ENCODE measurements around the gene LSM7. TPM values are rescaled to one million over a fixed set of nuclear protein-coding genes. Genes with fewer than 3 reads are reported as not detected.

Gene LSM7
- total RNA-seq (2014; rRNA removed) (204 and 282 TPM in 2 replicates), Bru-seq, nascent RNA (percentile 89 among the genes with signal in this experiment), BruChase-seq, experiment 1, labeled RNA remaining after a 6-hour chase (percentile 91 among the genes with signal in this experiment), BruChase-seq, experiment 2, labeled RNA remaining after a 2-hour chase (percentile 87 among the genes with signal in this experiment)
- long read RNA-seq, transcript LSM7-201 (4 exons, 529 nt) = major isoform, 20 of 75 reads
- long read RNA-seq, transcript LSM7-206 (2 exons, 710 nt) = minor isoform, 17 of 75 reads
- long read RNA-seq, transcript LSM7-203 (4 exons, 512 nt) = minor isoform, 13 of 75 reads
- long read RNA-seq, partial matches to known transcripts = 3 of 75 reads
- long read RNA-seq, other reads (novel, unspliced or antisense) = 16 of 75 reads

DNA sequence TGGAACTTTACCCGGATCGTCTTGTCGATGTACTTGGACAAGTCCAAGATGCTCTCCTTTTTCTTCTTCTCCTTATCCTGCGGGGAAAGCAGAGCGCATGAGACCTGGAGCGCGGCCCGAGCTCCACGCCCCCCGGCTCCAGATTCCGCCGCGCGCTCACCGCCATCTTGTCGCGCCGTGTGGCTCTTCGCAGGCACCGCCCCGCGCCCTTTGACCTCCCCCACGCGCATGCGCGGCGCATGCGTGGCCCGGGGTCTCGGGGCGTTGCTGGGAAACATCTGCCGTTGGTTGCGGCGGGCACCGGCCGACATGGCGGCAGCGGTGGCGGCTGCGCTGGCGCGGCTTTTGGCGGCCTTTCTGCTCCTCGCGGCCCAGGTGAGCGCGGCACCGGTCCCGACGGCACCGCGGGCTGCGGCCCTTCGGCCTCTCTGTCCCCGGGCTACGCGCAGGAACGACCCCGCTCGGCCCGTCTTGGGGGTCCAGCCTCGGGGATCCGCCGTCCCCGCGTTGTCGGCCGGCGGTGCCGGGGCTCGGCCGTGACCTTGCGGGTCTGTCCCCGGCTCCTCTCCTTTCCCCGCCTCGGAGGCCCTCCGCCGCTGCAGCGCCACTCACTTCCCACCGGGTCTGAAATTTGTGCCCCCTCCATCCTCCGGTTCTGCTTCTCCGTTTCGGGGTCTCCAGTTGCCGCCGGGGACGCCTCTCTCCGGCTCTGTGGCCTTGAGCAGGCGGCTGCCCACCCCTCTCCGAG lies at the start of gene LSM7, which contains the start of gene SPPL2B:
Gene LSM7 (minus strand): TSS at position 186 of the 748 bp plus-strand sequence. CDS start 20 bp downstream, at position 166.
Gene SPPL2B (plus strand): TSS at position 284 of the 748 bp plus-strand sequence. CDS start 26 bp downstream, at position 310.
- peaks cover 70% of the 10 kb centered on the region for H3K79me2 ChIP-seq (ENCODE audit: low read length)
- no peaks in the 10 kb centered on the region for H3K9me3 ChIP-seq (ENCODE audit: low read length)
- no peaks in the 10 kb centered on the region for H3K9me2 ChIP-seq (replicated peaks; ENCODE audit: low read length)
- DNase-seq (peak; percentile 85), ATAC-seq (peak; percentile 79)
- ChIA-PET CTCF (interaction anchor here (0.6 kb wide), 1 partner anchor 205 kb away, joined by 3 read pairs; no protein-coding TSS in a partner anchor), POLR2A (ENCODE audit: unreplicated experiment) (interaction anchor here (0.5 to 0.8 kb wide), 2 partner anchors 70 to 160 kb away, joined by 3 read pairs; no protein-coding TSS in a partner anchor)
- peak within 1 kb of the TSS; percentile 98 for H3K4me3 ChIP-seq (ENCODE audit: low read length)
- H2AFZ ChIP-seq (ENCODE audit: low read length) = peak within 1 kb of the TSS; percentile 68; the same call in 1 of the 2 replicates
- H3K9ac ChIP-seq (ENCODE audit: low read length) = peak within 1 kb of the TSS; percentile 99
- intact Hi-C loops (cut with micrococcal nuclease) = no loop called here
- no peaks in the 10 kb centered on the region; the same call in 1 of the 2 replicates for H3K36me3 ChIP-seq (ENCODE audit: low read depth, low read length)
- peak within 1 kb of the TSS; percentile 97 for H3K4me2 ChIP-seq (ENCODE audit: low read length)
- TF ChIP-seq EZH2 (IDR thresholded peaks at IDR 0.05; ENCODE audit: low read length, unreplicated experiment) = no peak
- TF ChIP-seq EZH2phosphoT487 (IDR thresholded peaks at IDR 0.05; ENCODE audit: borderline replicate concordance, low read length) = no peak
- no peak for TF ChIP-seq CTCF (conservative IDR thresholded peaks at IDR 0.05; ENCODE audit: low read depth, low read length)
- peak within 1 kb of the TSS; percentile 73 for H3K27ac ChIP-seq (ENCODE audit: low read length)
- H4K20me1 ChIP-seq (ENCODE audit: low read length) = no peaks in the 10 kb centered on the region
- H3F3A ChIP-seq (ENCODE audit: low read length, unreplicated experiment) = no peaks in the 10 kb centered on the region
- BruUV-seq (replicated peaks) = no TSS peak
- no peaks in the 10 kb centered on the region for H3K27me3 ChIP-seq (ENCODE audit: low read length)
- H3K4me1 ChIP-seq (ENCODE audit: insufficient read depth, low read length) = peaks cover 11% of the 10 kb centered on the region

GRCh38 chr19:2376784-2377519 lies 48.6 kb upstream of the LSM7 start:
- Histone ChIP-seq H3K27me3 (ENCODE audit: low read length) (no peaks in the 10 kb centered on the region), H3K36me3 (ENCODE audit: low read depth, low read length) (no peaks in the 10 kb centered on the region), H3K79me2 (ENCODE audit: low read length) (no peaks in the 10 kb centered on the region), H3K4me2 (ENCODE audit: low read length) (no peak overlapping the region), H3K27ac (ENCODE audit: low read length) (no peak overlapping the region), H4K20me1 (ENCODE audit: low read length) (no peaks in the 10 kb centered on the region), H3F3A (ENCODE audit: low read length, unreplicated experiment) (no peaks in the 10 kb centered on the region), H3K9me3 (ENCODE audit: low read length) (no peaks in the 10 kb centered on the region), H3K4me3 (ENCODE audit: low read length) (no peak overlapping the region), H3K9ac (ENCODE audit: low read length) (no peak overlapping the region), H2AFZ (ENCODE audit: low read length) (no peak overlapping the region), H3K9me2 (replicated peaks; ENCODE audit: low read length) (no peaks in the 10 kb centered on the region), H3K4me1 (ENCODE audit: insufficient read depth, low read length) (no peaks in the 10 kb centered on the region)
- DNase-seq (no peak), ATAC-seq (no peak)
- POLR2A ChIA-PET (ENCODE audit: unreplicated experiment) = no interaction called here
- intact Hi-C loops (cut with micrococcal nuclease) = no loop called here
- TF ChIP-seq CTCF (conservative IDR thresholded peaks at IDR 0.05; ENCODE audit: low read depth, low read length) = no peak
- no peak for TF ChIP-seq EZH2 (IDR thresholded peaks at IDR 0.05; ENCODE audit: low read length, unreplicated experiment)
- no peak for TF ChIP-seq EZH2phosphoT487 (IDR thresholded peaks at IDR 0.05; ENCODE audit: borderline replicate concordance, low read length)
- CTCF ChIA-PET = no interaction called here
- BruUV-seq (replicated peaks) = no TSS peak

Measured in PC-3 (cell line).